HG03095 (cell line): ENCODE results near the gene CD38.
"Not testable (repeated sequence)": the region's sequence is repeated elsewhere in the genome, so short reads cannot be mapped to it uniquely, and the experiment has no call there.

Experiments used
- ATAC-seq: cut with Tn5 transposase; IDR thresholded peaks from one replicate; pipeline ENCODE4 v1.9.1; 2021; ENCODE audit warnings: moderate library complexity; ENCODE audit not compliant: unreplicated experiment

Gene CD38

GRCh38 chr4:15778289-15779241 is at the start of gene CD38:
CD38 (plus strand) TSS chr4:15778328; CDS start chr4:15778415, 87 bp downstream.
- ATAC-seq, result peak; percentile 71

DNA sequence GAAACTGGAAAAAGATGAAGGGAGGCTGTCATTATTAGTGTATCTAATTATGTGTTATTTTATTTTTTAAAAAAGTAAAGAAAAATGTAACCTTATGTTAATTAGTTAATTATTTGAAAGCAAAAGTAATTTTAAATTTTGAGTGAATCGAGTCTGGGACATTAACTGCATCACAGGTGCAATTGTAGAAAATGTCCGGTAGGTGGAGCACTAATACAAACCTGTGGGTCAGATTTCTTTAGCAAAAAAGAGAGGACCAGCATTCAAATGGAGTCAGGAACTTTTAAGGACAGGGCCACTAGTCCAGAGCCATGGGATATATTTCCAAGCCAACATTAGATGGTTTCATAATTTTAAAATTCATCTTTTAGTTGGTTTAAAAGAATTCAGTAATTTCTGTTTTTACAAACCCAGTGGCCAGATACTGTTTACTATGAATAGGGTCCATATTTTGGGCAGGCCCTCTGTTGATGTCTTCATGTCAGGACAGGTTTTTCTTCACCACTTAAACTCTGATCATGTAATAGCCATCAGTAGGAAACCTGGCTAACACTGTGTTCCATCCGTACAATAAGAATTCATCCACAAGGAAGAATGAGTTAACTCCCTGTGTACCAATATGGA is 48.1 kb upstream of the CD38 start:
- ATAC-seq, result no peak

- not testable (repeated sequence) for ATAC-seq
Observed at GRCh38 chr4:15733061-15733460, 45.1 kb upstream of the CD38 start.

DNA sequence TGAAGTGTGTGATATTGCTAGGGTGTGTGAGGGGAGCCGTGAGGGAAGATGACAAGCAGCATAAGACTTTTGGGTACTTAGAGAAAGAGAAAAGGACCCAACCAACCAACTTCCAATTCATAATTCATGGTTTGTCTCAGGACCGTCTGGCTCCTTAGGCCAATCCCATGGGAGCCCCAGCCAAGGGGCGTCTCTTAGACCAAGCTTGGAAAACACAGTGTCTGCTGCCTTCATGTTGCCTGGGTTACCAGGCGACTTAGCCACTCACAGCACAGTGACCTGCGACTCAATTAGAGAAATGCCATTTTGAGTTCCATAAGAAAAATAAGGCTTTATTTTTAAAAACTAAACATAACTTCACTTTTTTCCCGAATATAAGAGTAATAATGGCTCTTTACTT is 42.6 kb upstream of the CD38 start:
- ATAC-seq, result no peak

DNA sequence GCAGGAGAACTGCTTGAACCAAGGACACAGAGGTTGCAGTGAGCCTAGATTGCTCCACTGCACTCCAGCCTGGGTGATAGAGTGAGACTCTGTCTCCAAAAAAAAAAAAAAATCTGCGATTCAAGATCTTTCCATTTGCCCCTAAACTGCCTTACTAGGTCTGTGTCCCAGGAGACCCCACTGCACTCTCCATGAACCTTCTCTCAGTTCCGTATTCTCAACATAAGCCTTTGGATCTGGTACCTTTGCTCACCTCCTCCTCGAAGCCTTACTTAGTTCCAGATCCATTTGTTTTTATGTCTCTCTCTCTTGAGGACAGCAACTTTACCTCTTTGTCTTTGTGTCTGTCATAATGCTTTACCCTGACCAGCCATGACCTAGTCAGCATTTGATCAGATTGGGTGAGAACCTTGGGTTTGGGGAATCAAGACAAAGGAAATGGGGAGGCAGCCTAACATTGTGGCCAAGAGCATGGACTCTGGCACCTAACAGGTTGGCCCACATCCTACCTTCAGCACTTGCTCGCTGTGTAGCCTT is 41.5 kb upstream of the CD38 start:
- no peak for ATAC-seq

- no peak for ATAC-seq
Observed at GRCh38 chr4:15737255-15737654, 40.9 kb upstream of the CD38 start.

DNA sequence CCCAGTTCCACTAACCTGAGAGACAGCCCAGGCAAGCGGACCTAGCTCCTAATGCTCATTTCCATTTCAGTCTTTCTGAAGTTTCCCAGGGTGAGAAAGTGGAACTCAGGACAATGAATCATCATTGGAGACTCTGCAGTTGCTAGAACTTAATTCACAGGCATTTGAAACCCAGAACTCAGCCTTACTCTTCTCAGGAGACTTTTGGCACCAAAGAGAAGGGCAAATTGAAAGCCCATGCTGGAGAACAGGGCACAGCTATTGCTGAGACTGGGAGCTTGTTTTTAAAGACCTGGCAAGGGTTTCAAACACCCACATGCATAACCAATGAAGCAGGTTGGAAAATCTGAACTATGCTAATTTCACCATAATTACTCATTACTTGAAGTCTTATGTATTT is 39.3 kb upstream of the CD38 start:
- no peak for ATAC-seq

DNA sequence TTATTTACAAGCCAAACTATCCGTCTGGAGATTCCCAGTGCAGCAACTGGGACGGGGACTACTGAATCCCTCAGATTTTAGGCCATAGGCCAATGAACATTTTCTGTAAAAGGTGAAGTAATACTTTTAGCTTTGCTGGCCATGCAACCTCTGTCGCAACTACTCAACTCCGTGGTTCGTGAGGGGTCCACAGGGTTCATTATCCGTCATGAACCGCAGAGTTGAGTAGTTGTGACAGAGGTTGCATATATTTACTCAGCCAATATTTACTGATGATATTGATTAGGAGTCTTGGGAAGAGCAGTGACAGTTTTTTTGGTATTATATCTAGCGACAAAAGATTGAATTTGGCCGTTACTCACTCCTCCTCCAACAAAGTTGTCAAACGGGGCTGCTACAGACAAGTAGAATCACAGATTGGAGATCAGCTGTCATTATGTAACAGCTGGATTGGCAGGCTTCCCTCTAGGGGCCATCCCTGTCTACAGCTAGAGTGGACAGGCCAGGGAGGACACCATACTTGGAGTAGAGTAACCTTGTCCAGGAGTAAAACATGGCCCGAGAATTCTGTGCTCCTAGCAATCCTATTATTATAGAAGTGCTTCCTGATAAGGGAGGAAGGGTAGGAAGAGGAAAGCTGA is 37.2 kb upstream of the CD38 start:
- ATAC-seq, result no peak

DNA sequence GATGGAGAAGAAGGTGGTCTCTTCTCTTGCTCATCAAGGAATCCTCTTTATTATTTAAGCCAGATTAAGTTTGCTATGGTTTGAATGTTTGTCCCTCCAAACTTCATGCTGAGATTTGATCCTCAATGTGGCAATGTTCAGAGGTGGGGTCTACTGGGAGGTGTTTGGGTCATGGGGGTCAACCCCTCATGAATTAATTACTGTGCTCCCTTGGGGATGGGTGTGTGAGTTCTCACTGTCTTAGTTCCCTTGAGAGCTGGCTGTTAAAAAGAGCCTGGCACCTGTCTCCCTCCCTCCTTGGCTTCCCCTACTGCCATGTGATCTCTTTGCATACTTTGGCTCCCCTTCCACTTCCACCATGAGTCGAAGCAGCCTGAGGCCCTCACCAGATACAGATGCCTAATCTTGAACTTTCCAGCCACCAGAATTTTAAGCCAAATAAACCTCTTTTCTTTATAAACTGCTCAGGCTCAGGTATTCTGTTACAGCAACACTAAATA is 36.0 kb upstream of the CD38 start:
- ATAC-seq, result no peak

GRCh38 chr4:15742637-15743036 is 35.5 kb upstream of the CD38 start:
- ATAC-seq, result no peak

GRCh38 chr4:15744016-15744545 is 34.0 kb upstream of the CD38 start:
- no peak for ATAC-seq

DNA sequence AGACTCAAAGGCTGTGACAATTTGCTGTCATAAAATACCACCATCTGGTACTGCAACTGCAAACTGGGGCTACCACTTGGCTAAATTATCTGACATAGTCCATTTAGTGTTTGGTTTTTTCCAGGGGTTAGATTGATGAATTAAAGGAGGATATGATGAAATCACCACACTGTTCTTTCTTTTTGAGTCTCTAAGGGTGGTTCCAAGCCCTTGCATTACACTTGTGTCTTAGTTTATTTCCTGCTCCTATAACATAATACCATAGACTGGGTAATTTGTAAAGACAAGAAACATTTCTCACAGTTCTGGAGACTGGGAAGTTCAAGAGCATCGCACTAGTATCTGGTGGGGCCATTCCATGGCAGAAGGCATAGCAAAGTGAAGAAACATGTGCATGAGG is 32.0 kb upstream of the CD38 start:
- ATAC-seq, result no peak

- ATAC-seq, result no peak
Observed at GRCh38 chr4:15749001-15749400, 29.1 kb upstream of the CD38 start.

DNA sequence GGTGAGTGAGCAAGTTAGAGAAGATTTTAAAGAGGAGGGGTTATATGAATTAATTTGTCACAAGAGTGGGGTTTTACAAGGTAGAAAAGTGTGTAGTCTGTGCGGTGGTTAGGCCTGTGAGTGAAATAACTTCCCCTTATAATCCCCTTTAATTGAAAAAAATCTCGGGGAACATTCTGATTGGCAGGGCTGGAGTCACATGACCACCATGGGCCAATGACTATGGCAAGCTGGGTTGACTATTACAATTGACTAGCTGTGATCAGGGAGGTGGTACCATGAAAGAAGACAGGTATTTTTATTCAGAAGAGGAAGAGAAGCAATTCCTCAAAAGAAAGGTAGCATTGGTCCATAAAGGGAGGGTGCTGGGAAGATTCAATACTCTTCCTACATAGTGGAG is 27.0 kb upstream of the CD38 start:
- no peak for ATAC-seq

GRCh38 chr4:15753081-15753480 is 25.0 kb upstream of the CD38 start:
- no peak for ATAC-seq

DNA sequence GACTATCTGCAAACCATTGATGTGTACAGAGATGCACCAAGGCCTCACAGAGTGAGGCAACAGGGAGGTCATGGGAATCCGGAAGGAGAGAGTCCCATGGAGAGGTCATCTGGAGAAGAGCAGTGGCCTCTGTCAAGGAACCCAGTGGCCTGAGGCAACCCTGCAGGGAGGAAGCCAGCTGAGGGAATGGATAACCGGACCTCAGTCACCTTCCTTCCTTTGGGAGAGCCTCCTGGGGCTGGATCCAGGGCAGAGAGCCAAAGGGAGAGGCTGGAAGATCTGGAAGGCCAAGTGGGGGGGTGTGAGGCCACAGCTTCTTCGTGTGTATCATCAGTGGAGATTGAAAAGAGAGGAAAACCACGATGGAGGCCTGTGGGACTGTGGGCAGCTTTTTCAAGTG is 24.3 kb upstream of the CD38 start:
- ATAC-seq, result no peak

- ATAC-seq, result no peak
Observed at GRCh38 chr4:15754323-15754722, 23.8 kb upstream of the CD38 start.

GRCh38 chr4:15755321-15756155 is 22.6 kb upstream of the CD38 start:
- ATAC-seq, result no peak

DNA sequence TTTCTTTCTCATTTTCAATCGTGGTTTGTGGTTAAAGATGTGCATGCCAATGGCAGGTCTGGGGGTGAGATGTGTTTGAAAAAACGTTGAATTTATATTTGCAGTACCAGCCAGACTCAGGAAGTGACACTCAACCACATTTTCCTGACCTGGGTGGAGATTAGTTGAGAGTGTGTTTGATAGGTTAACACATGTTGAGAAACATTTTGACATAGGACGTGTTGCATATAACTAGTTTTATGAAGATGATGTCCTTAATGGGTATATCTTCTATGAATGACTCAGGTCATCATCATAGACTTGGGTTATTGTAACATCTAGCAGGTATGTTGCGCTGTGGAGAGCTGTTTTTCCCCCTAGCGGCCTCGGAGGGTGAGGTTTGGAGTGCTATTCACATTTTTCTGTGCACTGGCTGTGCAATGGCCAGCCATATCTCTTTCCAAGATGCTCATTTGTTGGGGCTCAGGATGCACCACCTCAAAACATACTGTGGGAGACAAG is 21.7 kb upstream of the CD38 start:
- peak; percentile 90 for ATAC-seq

- no peak for ATAC-seq
Observed at GRCh38 chr4:15757054-15757453, 21.1 kb upstream of the CD38 start.
